ENCODE measurements around the gene LRMDA.

The LRMDA gene

GRCh38 chr10:75911426-75911825, 480.0 kb downstream of the LRMDA start:
- Histone ChIP-seq H3K36me3 (ENCODE audit: low read length) (no peaks in the 10 kb centered on the region), H3K9ac (ENCODE audit: low read length) (no peak overlapping the region), H2AFZ (ENCODE audit: low read depth, low read length, severe bottlenecking) (no peak overlapping the region), H3K4me2 (ENCODE audit: low read depth, low read length, poor library complexity, severe bottlenecking) (no peak overlapping the region), H3K4me3 (ENCODE audit: insufficient read depth, low read length, poor library complexity, severe bottlenecking) (no peak overlapping the region), H3K27ac (ENCODE audit: low read depth, low read length) (no peak overlapping the region), H3F3A (ENCODE audit: insufficient read depth) (no peaks in the 10 kb centered on the region), H3K79me2 (ENCODE audit: insufficient read depth, low read length) (no peaks in the 10 kb centered on the region), H4K20me1 (ENCODE audit: low read depth, low read length) (no peaks in the 10 kb centered on the region), H3K9me2 (replicated peaks; ENCODE audit: insufficient read depth, low read length) (no peaks in the 10 kb centered on the region), H3K27me3 (ENCODE audit: low read length) (no peaks in the 10 kb centered on the region), H3K9me3 (ENCODE audit: insufficient read depth, low read length) (no peaks in the 10 kb centered on the region)
- TF ChIP-seq CTCF (IDR thresholded peaks at IDR 0.05; ENCODE audit: insufficient read depth, low read length, poor library complexity, severe bottlenecking) (no peak), EZH2phosphoT487 (conservative IDR thresholded peaks at IDR 0.05; ENCODE audit: low read length) (no peak)

- Histone ChIP-seq H3K27ac (ENCODE audit: low read depth, low read length) (no peak overlapping the region), H3K9me3 (ENCODE audit: insufficient read depth, low read length) (no peaks in the 10 kb centered on the region), H3K36me3 (ENCODE audit: low read length) (no peaks in the 10 kb centered on the region), H3K4me2 (ENCODE audit: low read depth, low read length, poor library complexity, severe bottlenecking) (no peak overlapping the region), H3K9ac (ENCODE audit: low read length) (no peak overlapping the region), H2AFZ (ENCODE audit: low read depth, low read length, severe bottlenecking) (no peak overlapping the region), H4K20me1 (ENCODE audit: low read depth, low read length) (no peaks in the 10 kb centered on the region), H3K4me3 (ENCODE audit: insufficient read depth, low read length, poor library complexity, severe bottlenecking) (no peak overlapping the region), H3K79me2 (ENCODE audit: insufficient read depth, low read length) (no peaks in the 10 kb centered on the region), H3K9me2 (replicated peaks; ENCODE audit: insufficient read depth, low read length) (no peaks in the 10 kb centered on the region), H3K27me3 (ENCODE audit: low read length) (no peaks in the 10 kb centered on the region), H3F3A (ENCODE audit: insufficient read depth) (no peaks in the 10 kb centered on the region)
- TF ChIP-seq EZH2phosphoT487 (conservative IDR thresholded peaks at IDR 0.05; ENCODE audit: low read length) (no peak), CTCF (IDR thresholded peaks at IDR 0.05; ENCODE audit: insufficient read depth, low read length, poor library complexity, severe bottlenecking) (no peak)
These were observed 485.5 kb downstream of the LRMDA start for GRCh38 chr10:75916906-75917305.

GRCh38 chr10:75919913-75920312, 488.5 kb downstream of the LRMDA start:
- no peak overlapping the region for H3K9ac ChIP-seq (ENCODE audit: low read length)
- no peaks in the 10 kb centered on the region for H3K9me2 ChIP-seq (replicated peaks; ENCODE audit: insufficient read depth, low read length)
- H3K79me2 ChIP-seq (ENCODE audit: insufficient read depth, low read length): no peaks in the 10 kb centered on the region

More at GRCh38 chr10:75919913-75920312, 488.5 kb downstream of the LRMDA start:
- TF ChIP-seq CTCF (IDR thresholded peaks at IDR 0.05; ENCODE audit: insufficient read depth, low read length, poor library complexity, severe bottlenecking) (no peak), EZH2phosphoT487 (conservative IDR thresholded peaks at IDR 0.05; ENCODE audit: low read length) (no peak)
- Histone ChIP-seq H3K9me3 (ENCODE audit: insufficient read depth, low read length) (no peaks in the 10 kb centered on the region), H3K27ac (ENCODE audit: low read depth, low read length) (no peak overlapping the region), H2AFZ (ENCODE audit: low read depth, low read length, severe bottlenecking) (no peak overlapping the region), H3K27me3 (ENCODE audit: low read length) (no peaks in the 10 kb centered on the region), H3K4me2 (ENCODE audit: low read depth, low read length, poor library complexity, severe bottlenecking) (no peak overlapping the region), H3K4me3 (ENCODE audit: insufficient read depth, low read length, poor library complexity, severe bottlenecking) (no peak overlapping the region), H3K36me3 (ENCODE audit: low read length) (no peaks in the 10 kb centered on the region), H4K20me1 (ENCODE audit: low read depth, low read length) (no peaks in the 10 kb centered on the region), H3F3A (ENCODE audit: insufficient read depth) (no peaks in the 10 kb centered on the region)

Measured in SU-DHL-6 (cell line).